HepG2 (cell line): ENCODE measurements around the gene OSGIN1. TPM values are rescaled to one million over a fixed set of nuclear protein-coding genes. Genes with fewer than 3 reads are reported as not detected.
A peak's percentile ranks its signal among the peaks of the same experiment; 100 is the strongest.

Source experiments
- ADNP ChIP-seq: sonication (generic); formaldehyde crosslinking; IDR thresholded peaks from 2 replicates; pipeline ENCODE4 v1.4.0; 2020; ENCODE audit warnings: missing genetic modification reagents
- BCL6 ChIP-seq: IDR thresholded peaks from 2 replicates; pipeline ENCODE4 v1.6.1; 2016; ENCODE audit warnings: missing genetic modification reagents, missing compliant biosample characterization
- ETV5 ChIP-seq: IDR thresholded peaks from 2 replicates; pipeline ENCODE4 v1.6.1; 2018; ENCODE audit warnings: missing biosample characterization, missing genetic modification reagents, inconsistent platforms, borderline replicate concordance
- HOXA7 ChIP-seq: sonication (generic); formaldehyde crosslinking; IDR thresholded peaks from 2 replicates; pipeline ENCODE4 v1.8.1; 2022; ENCODE audit warnings: mild to moderate bottlenecking, missing genetic modification reagents, moderate library complexity
- JUNB ChIP-seq: sonication (generic); formaldehyde crosslinking; IDR thresholded peaks from 2 replicates; pipeline ENCODE4 v1.8.0; 2022; ENCODE audit warnings: missing genetic modification reagents, mild to moderate bottlenecking, borderline replicate concordance
- MAF1 ChIP-seq: sonication (generic); formaldehyde crosslinking; IDR thresholded peaks from 2 replicates; pipeline ENCODE4 v1.5.0; 2020; ENCODE audit warnings: missing genetic modification reagents, borderline replicate concordance
- PHF21A ChIP-seq: sonication (generic); formaldehyde crosslinking; IDR thresholded peaks from 2 replicates; pipeline ENCODE4 v1.5.0; 2020; ENCODE audit warnings: mild to moderate bottlenecking, missing genetic modification reagents
- SKI ChIP-seq: fragments of 450-650 bp; IDR thresholded peaks from one replicate; pipeline ENCODE4 v1.6.1; 2018; ENCODE audit warnings: mild to moderate bottlenecking; ENCODE audit not compliant: partially characterized antibody
- SMYD3 ChIP-seq: sonication (generic); formaldehyde crosslinking; IDR thresholded peaks from 2 replicates; pipeline ENCODE4 v1.8.1; 2023; ENCODE audit warnings: mild to moderate bottlenecking, missing genetic modification reagents
- ZNF205 ChIP-seq: IDR thresholded peaks from 2 replicates; pipeline ENCODE4 v1.6.1; 2018; ENCODE audit warnings: missing biosample characterization, missing genetic modification reagents
- ZNF615 ChIP-seq: sonication (generic); formaldehyde crosslinking; IDR thresholded peaks from 2 replicates; pipeline ENCODE4 v1.5.0; 2020; ENCODE audit warnings: mild to moderate bottlenecking, missing genetic modification reagents, borderline replicate concordance
- ZNF75D ChIP-seq: sonication (generic); formaldehyde crosslinking; IDR thresholded peaks from 2 replicates; pipeline ENCODE4 v1.8.1; 2023; ENCODE audit warnings: missing genetic modification reagents, mild to moderate bottlenecking, borderline replicate concordance
- ZNF83 ChIP-seq: sonication (generic); formaldehyde crosslinking; IDR thresholded peaks from 2 replicates; pipeline ENCODE4 v1.4.0; 2020; ENCODE audit warnings: missing genetic modification reagents, mild to moderate bottlenecking, borderline replicate concordance
- ZNF891 ChIP-seq: sonication (generic); formaldehyde crosslinking; IDR thresholded peaks from 2 replicates; pipeline ENCODE4 v1.5.0; 2020; ENCODE audit warnings: mild to moderate bottlenecking, missing genetic modification reagents
- polyA plus RNA-seq, 8 experiments: library from polyadenylated mRNA; depleted of rRNA in 3 of 8; stranded (reverse) in 7 of 8; unstranded in 1 of 8; fragments of >200 nt; fragmentation: Illumina TruSeq in 4 of 8; extraction: Trizol in 4 of 8; gene quantifications; 2 replicates each; pipeline versions ENCODE4 v1.2.1 to v1.2.3, GENCODE V29; 2011 to 2016; ENCODE audit warnings: low read depth in 4 of 8, missing spikeins in 1 of 8, mixed read lengths in 1 of 8; ENCODE audit not compliant: insufficient read depth in 1 of 8
- total RNA-seq, 5 experiments: library from RNA; depleted of rRNA; stranded (reverse); fragments of >200 nt; fragmentation: Illumina TruSeq; extraction: Trizol; gene quantifications; 2 replicates each; pipeline ENCODE4 v1.2.3, GENCODE V29; 2016; ENCODE audit warnings: low read depth in 1 of 5
- TF ChIP-seq, protein P1 (sequence below): sonication (generic); formaldehyde crosslinking; IDR thresholded peaks from 2 replicates; pipeline ENCODE4 v1.4.0; 2020; ENCODE audit warnings: missing genetic modification reagents, borderline replicate concordance
- TF ChIP-seq, protein P2 (sequence below): sonication (generic); formaldehyde crosslinking; IDR thresholded peaks from 2 replicates; pipeline ENCODE4 v1.8.1; 2023; ENCODE audit warnings: missing genetic modification reagents, mild to moderate bottlenecking, borderline replicate concordance
- TF ChIP-seq, protein P3 (sequence below): sonication (generic); formaldehyde crosslinking; IDR thresholded peaks from 2 replicates; pipeline ENCODE4 v1.4.0; 2020; ENCODE audit warnings: missing genetic modification reagents
- TF ChIP-seq, protein P4 (sequence below): sonication (generic); formaldehyde crosslinking; IDR thresholded peaks from 2 replicates; pipeline ENCODE4 v1.4.0; 2020; ENCODE audit warnings: missing genetic modification reagents
- TF ChIP-seq, protein P5 (sequence below): conservative IDR thresholded peaks from 2 replicates; pipeline ENCODE4 v1.6.1; 2018; ENCODE audit warnings: missing genetic modification reagents

Gene OSGIN1
- total and polyA plus RNA-seq, 2 of the 13 experiments (the other 11 are each of a cell fraction or from before 2014, with no cell fraction given), result 20.5 to 27.1 TPM

DNA sequence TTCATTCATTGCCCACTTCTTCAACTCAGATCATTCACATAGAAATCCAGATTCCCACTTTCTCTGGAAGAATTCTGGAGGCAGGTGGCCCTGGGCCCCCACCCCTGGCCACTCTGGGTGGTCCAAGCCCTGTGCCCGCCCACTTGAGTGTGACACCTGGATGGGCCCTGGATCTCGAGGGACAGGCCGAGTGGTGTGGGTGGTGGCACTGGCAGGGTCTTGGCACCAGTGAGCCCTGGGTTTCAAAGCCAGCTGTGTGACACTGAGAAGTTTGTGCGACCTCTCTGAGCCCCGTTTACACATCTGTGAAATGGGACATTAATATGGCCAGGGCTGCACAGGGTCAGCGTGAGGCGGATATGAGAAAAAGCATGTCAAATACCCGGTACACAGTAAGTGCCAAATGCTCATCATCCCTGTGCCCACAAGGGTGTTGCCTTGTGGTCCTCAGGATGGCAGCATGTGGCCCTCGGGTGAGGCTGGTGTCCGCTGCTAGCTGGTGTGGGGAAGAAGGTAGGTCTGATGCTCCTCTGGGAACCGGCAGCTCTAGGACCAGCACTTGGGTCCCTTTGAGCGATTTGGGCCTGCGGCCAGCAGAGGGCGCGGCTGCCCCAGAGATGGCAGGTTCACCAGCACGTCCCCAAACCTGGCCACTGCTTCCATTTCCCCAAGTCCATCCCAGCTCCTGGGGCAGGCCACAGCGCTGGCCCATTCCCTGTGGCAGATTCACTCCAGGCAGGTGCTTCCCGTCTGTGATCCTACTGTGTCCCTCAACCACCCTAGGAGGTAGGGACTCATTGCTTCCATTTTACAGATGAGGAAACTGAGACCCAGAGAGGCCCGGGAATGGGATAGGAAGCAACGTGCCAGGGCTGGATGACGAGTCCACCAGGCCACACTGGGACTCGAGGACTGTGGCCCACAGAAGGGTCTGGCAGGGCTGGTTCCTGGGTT, 3.6 kb downstream of the OSGIN1 start (continued):
- TF ChIP-seq ZNF83 (CRISPR knock-in tag) (0 out of 2 replicates have a peak, but pooled peaks have one; percentile 65), BCL6 (no peak), HOXA7 (CRISPR knock-in tag) (no peak), ZNF615 (CRISPR knock-in tag) (no peak), MAF1 (CRISPR knock-in tag) (no peak), ZNF205 (CRISPR knock-in tag) (no peak), ADNP (no peak), ZNF75D (CRISPR knock-in tag) (no peak), ZNF891 (0 out of 2 replicates have a peak, but pooled peaks have one; percentile 20), SKI (no peak), ETV5 (CRISPR knock-in tag) (no peak), SMYD3 (CRISPR knock-in tag) (no peak), JUNB (CRISPR knock-in tag) (no peak), PHF21A (CRISPR knock-in tag) (no peak)
- TF ChIP-seq, protein P1, sequence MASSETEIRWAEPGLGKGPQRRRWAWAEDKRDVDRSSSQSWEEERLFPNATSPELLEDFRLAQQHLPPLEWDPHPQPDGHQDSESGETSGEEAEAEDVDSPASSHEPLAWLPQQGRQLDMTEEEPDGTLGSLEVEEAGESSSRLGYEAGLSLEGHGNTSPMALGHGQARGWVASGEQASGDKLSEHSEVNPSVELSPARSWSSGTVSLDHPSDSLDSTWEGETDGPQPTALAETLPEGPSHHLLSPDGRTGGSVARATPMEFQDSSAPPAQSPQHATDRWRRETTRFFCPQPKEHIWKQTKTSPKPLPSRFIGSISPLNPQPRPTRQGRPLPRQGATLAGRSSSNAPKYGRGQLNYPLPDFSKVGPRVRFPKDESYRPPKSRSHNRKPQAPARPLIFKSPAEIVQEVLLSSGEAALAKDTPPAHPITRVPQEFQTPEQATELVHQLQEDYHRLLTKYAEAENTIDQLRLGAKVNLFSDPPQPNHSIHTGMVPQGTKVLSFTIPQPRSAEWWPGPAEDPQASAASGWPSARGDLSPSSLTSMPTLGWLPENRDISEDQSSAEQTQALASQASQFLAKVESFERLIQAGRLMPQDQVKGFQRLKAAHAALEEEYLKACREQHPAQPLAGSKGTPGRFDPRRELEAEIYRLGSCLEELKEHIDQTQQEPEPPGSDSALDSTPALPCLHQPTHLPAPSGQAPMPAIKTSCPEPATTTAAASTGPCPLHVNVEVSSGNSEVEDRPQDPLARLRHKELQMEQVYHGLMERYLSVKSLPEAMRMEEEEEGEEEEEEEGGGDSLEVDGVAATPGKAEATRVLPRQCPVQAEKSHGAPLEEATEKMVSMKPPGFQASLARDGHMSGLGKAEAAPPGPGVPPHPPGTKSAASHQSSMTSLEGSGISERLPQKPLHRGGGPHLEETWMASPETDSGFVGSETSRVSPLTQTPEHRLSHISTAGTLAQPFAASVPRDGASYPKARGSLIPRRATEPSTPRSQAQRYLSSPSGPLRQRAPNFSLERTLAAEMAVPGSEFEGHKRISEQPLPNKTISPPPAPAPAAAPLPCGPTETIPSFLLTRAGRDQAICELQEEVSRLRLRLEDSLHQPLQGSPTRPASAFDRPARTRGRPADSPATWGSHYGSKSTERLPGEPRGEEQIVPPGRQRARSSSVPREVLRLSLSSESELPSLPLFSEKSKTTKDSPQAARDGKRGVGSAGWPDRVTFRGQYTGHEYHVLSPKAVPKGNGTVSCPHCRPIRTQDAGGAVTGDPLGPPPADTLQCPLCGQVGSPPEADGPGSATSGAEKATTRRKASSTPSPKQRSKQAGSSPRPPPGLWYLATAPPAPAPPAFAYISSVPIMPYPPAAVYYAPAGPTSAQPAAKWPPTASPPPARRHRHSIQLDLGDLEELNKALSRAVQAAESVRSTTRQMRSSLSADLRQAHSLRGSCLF (CRISPR knock-in tag), result no peak
- TF ChIP-seq, protein P2, sequence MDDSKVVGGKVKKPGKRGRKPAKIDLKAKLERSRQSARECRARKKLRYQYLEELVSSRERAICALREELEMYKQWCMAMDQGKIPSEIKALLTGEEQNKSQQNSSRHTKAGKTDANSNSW, result no peak
- TF ChIP-seq, protein P3, sequence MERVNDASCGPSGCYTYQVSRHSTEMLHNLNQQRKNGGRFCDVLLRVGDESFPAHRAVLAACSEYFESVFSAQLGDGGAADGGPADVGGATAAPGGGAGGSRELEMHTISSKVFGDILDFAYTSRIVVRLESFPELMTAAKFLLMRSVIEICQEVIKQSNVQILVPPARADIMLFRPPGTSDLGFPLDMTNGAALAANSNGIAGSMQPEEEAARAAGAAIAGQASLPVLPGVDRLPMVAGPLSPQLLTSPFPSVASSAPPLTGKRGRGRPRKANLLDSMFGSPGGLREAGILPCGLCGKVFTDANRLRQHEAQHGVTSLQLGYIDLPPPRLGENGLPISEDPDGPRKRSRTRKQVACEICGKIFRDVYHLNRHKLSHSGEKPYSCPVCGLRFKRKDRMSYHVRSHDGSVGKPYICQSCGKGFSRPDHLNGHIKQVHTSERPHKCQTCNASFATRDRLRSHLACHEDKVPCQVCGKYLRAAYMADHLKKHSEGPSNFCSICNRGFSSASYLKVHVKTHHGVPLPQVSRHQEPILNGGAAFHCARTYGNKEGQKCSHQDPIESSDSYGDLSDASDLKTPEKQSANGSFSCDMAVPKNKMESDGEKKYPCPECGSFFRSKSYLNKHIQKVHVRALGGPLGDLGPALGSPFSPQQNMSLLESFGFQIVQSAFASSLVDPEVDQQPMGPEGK (CRISPR knock-in tag), result no peak
- TF ChIP-seq, protein P4, sequence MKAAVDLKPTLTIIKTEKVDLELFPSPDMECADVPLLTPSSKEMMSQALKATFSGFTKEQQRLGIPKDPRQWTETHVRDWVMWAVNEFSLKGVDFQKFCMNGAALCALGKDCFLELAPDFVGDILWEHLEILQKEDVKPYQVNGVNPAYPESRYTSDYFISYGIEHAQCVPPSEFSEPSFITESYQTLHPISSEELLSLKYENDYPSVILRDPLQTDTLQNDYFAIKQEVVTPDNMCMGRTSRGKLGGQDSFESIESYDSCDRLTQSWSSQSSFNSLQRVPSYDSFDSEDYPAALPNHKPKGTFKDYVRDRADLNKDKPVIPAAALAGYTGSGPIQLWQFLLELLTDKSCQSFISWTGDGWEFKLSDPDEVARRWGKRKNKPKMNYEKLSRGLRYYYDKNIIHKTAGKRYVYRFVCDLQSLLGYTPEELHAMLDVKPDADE (CRISPR knock-in tag), result no peak
- TF ChIP-seq, protein P5, sequence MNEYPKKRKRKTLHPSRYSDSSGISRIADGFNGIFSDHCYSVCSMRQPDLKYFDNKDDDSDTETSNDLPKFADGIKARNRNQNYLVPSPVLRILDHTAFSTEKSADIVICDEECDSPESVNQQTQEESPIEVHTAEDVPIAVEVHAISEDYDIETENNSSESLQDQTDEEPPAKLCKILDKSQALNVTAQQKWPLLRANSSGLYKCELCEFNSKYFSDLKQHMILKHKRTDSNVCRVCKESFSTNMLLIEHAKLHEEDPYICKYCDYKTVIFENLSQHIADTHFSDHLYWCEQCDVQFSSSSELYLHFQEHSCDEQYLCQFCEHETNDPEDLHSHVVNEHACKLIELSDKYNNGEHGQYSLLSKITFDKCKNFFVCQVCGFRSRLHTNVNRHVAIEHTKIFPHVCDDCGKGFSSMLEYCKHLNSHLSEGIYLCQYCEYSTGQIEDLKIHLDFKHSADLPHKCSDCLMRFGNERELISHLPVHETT (CRISPR knock-in tag), result no peak
